Neuronal stem cell (in vitro differentiated cells): ENCODE measurements around the gene RSRP1.

Experiments used
- DNase-seq: peaks from one replicate; pipeline ENCODE4 v3.0.0-alpha.2; 2013; ENCODE audit warnings: low spot score
- H2AFZ ChIP-seq: one replicate; pipeline ENCODE4 v1.6.1; 2013; ENCODE audit warnings: mild to moderate bottlenecking, low read length, inconsistent platforms
- H2AK5ac ChIP-seq: 2 replicates; pipeline ENCODE4 v1.6.1; 2013; ENCODE audit warnings: low read depth, mild to moderate bottlenecking, inconsistent platforms, low read length, moderate library complexity, mixed read lengths
- H2BK120ac ChIP-seq: 2 replicates; pipeline ENCODE4 v1.6.1; 2013; ENCODE audit warnings: low read depth, mild to moderate bottlenecking, inconsistent platforms, low read length, moderate library complexity, mixed read lengths
- H2BK12ac ChIP-seq: one replicate; pipeline ENCODE4 v1.6.1; 2013; ENCODE audit warnings: low read length, inconsistent platforms
- H2BK15ac ChIP-seq: 2 replicates; pipeline ENCODE4 v1.6.1; 2013; ENCODE audit warnings: mild to moderate bottlenecking, low read length, inconsistent platforms, mixed read lengths
- H2BK5ac ChIP-seq: one replicate; pipeline ENCODE4 v1.6.1; 2013; ENCODE audit warnings: inconsistent platforms, mild to moderate bottlenecking, low read length, moderate library complexity
- H3K14ac ChIP-seq: one replicate; pipeline ENCODE4 v1.6.1; 2013; ENCODE audit warnings: low read length, inconsistent platforms
- H3K18ac ChIP-seq: 2 replicates; pipeline ENCODE4 v1.6.1; 2013; ENCODE audit warnings: low read length, inconsistent platforms
- H3K23ac ChIP-seq: 2 replicates; pipeline ENCODE4 v1.6.1; 2013; ENCODE audit warnings: low read depth, mild to moderate bottlenecking, mixed read lengths, low read length, inconsistent platforms; ENCODE audit not compliant: poor library complexity
- H3K27ac ChIP-seq: replicated peaks from 3 replicates; pipeline ENCODE4 v1.5.1; 2013; ENCODE audit warnings: low read length, inconsistent platforms
- H3K27me3 ChIP-seq, 3 experiments: 2 replicates each; pipeline ENCODE4 v1.6.1; 2013; ENCODE audit warnings: low read length in 3 of 3, mild to moderate bottlenecking in 2 of 3, inconsistent platforms in 1 of 3, low read depth in 1 of 3, mixed read lengths in 1 of 3, moderate library complexity in 1 of 3; ENCODE audit not compliant: control insufficient read depth in 3 of 3, insufficient read depth in 3 of 3
- H3K36me3 ChIP-seq, 2 donors: replicated peaks in 1 of 2; 2 replicates each; pipeline ENCODE4 v1.6.1; 2013; ENCODE audit warnings: low read length in 2 of 2; ENCODE audit not compliant: control insufficient read depth in 2 of 2, insufficient read depth in 2 of 2
- H3K4ac ChIP-seq: 2 replicates; pipeline ENCODE4 v1.6.1; 2013; ENCODE audit warnings: inconsistent platforms, mild to moderate bottlenecking, low read length, moderate library complexity
- H3K4me1 ChIP-seq, 2 donors: 1 replicate in 1 of 2; 2 replicates in 1 of 2; pipeline ENCODE4 v1.6.1; 2013; ENCODE audit warnings: low read length in 2 of 2, low read depth in 1 of 2; ENCODE audit not compliant: control insufficient read depth in 2 of 2, insufficient read depth in 1 of 2
- H3K4me2 ChIP-seq: one replicate; pipeline ENCODE4 v1.6.1; 2013; ENCODE audit warnings: mild to moderate bottlenecking, low read length, inconsistent platforms; ENCODE audit not compliant: insufficient read depth, poor library complexity, severe bottlenecking
- H3K4me3 ChIP-seq, 2 donors: 2 replicates each; pipeline ENCODE4 v1.5.1; 2013; ENCODE audit warnings: low read length in 2 of 2, mild to moderate bottlenecking in 2 of 2, inconsistent platforms in 1 of 2, moderate library complexity in 1 of 2
- H3K79me1 ChIP-seq: one replicate; pipeline ENCODE4 v1.6.1; 2013; ENCODE audit warnings: low read depth, mild to moderate bottlenecking, inconsistent platforms, low read length, moderate library complexity
- H3K9ac ChIP-seq: one replicate; pipeline ENCODE4 v1.6.1; 2013; ENCODE audit warnings: mild to moderate bottlenecking, low read depth, low read length, inconsistent platforms; ENCODE audit not compliant: poor library complexity
- H3K9me3 ChIP-seq, 2 donors: replicated peaks in 1 of 2; 2 replicates each; pipeline versions ENCODE3 to v1.6.1; 2013; ENCODE audit warnings: low read length in 2 of 2, mild to moderate bottlenecking in 2 of 2, inconsistent platforms in 1 of 2, low read depth in 1 of 2, mixed read lengths in 1 of 2, moderate library complexity in 1 of 2; ENCODE audit not compliant: control insufficient read depth in 2 of 2, insufficient read depth in 1 of 2
- H4K8ac ChIP-seq: one replicate; pipeline ENCODE4 v1.6.1; 2013; ENCODE audit warnings: low read depth, mild to moderate bottlenecking, inconsistent platforms, low read length, moderate library complexity
- H4K91ac ChIP-seq: one replicate; pipeline ENCODE4 v1.6.1; 2013; ENCODE audit warnings: low read length, low read depth, mild to moderate bottlenecking, inconsistent platforms; ENCODE audit not compliant: poor library complexity
- WGBS, 2 donors: extraction: QIAGEN DNeasy Blood & Tissue Kit; methylation state at CpG; one replicate each; pipeline ENCODE4 v1.1.7; 2013; ENCODE audit warnings: missing lambda C conversion rate in 2 of 2, mixed read lengths in 1 of 2; ENCODE audit not compliant: insufficient read length in 2 of 2, insufficient replicate concordance in 1 of 2; ENCODE audit errors: extremely low coverage in 2 of 2; 5-methylcytosine and 5-hydroxymethylcytosine counted together

Gene RSRP1

DNA sequence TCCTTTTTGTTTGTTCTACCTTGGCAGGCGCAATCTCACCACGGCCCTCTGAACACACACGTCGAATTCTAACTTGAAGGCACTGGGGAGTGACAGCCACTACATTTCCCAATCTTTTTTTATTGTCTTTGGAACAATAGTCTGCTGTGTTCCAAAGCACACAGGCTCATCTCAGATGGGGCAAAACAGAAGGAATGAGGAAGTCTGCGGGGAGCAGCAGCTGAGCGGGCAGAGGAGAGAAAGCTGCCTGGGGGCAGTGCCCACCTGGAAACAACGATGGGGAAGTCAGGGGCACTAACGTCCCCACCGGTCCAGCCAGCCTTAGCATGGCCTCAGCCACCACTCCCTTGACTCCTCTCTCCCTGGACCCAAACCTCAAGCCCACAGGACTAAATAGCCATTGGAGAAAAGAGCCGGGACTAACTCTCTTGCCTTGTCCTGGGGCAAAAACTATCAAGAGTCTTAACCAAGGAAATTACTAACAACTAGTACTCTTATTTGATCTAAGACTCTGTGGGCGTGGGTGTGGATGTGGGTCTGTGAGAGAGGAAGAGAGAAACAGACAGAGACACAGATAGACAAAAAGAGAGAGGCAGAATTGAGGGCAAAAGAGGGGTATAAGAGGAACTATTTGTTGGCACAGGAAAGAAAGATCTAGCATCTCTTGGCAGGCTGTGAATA, 49.1 kb downstream of the RSRP1 start:
- no peak overlapping the region for H4K8ac ChIP-seq
- no peak overlapping the region for H4K91ac ChIP-seq
- H3K4me3 ChIP-seq: no peak overlapping the region
- H3K36me3 ChIP-seq: no peaks in the 10 kb centered on the region
- H3K4me2 ChIP-seq: no peak overlapping the region
- H2BK12ac ChIP-seq: no peak overlapping the region
- no peak overlapping the region for H2AK5ac ChIP-seq
- H3K14ac ChIP-seq: no peak overlapping the region
- H2AFZ ChIP-seq: no peak overlapping the region
- no peaks in the 10 kb centered on the region for H3K79me1 ChIP-seq
- DNase-seq: no peak
- no CpG with 5 or more reads among the region's 11 CpGs for WGBS, 2 donors
- H3K4me1 ChIP-seq: peaks cover 7 to 18% of the 10 kb centered on the region in 2 donors
- no peak overlapping the region for H3K18ac ChIP-seq
- no peak overlapping the region for H2BK120ac ChIP-seq
- peaks cover 0 to 39% (median 0%) of the 10 kb centered on the region in 3 experiments for H3K27me3 ChIP-seq
- peaks cover 0 to 2% of the 10 kb centered on the region in 2 donors for H3K9me3 ChIP-seq
- no peak overlapping the region for H2BK5ac ChIP-seq
- H3K4ac ChIP-seq: no peak overlapping the region
- no peak overlapping the region for H3K23ac ChIP-seq
- no peak overlapping the region for H3K9ac ChIP-seq
- H2BK15ac ChIP-seq: no peak overlapping the region
- no peak overlapping the region for H3K27ac ChIP-seq

DNA sequence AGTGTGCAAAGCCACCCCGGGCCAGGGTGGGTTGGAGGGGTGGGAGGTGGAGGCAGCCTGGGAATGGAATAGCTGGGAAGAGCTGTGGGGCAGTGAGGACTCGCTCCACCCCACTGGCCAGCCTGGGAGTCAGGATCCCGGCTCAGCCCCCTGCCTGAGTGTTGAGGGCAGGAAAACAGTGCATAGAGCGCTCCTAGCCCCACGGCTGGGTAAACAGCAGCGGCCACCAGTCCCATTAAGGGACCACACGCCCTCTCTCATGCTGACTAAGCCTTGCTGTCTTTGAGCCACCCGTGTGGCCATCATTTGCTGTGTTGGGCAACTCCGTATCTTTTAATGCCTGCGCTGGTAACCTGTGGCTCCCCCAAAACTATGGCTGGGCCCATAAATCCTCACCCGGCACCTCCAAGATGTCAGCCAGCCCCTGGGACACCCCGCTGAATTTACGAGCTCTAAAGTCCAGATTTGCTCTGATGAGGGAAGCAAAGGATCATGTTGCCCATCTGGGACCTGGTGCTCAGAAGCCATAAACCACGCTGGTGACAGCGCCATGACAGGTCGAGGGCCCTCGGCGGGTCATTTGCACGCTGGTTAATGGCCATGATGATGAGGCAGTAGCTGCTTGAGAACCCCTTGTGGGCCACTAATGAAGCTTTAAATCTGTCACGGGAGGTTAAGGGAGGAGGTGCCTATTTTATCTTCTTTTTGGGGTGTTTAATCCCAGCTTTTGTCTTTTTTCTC, 49.8 kb downstream of the RSRP1 start:
- Histone ChIP-seq H3K18ac (no peak overlapping the region), H2AFZ (no peak overlapping the region), H3K14ac (no peak overlapping the region), H3K79me1 (no peaks in the 10 kb centered on the region), H3K4ac (no peak overlapping the region), H2BK120ac (no peak overlapping the region), H3K27me3 (peaks cover 0 to 34% (median 0%) of the 10 kb centered on the region in 3 experiments), H4K8ac (no peak overlapping the region), H2AK5ac (peak overlapping the region; percentile 59), H3K4me3 (no peak overlapping the region), H3K27ac (no peak overlapping the region), H2BK12ac (no peak overlapping the region), H3K36me3 (no peaks in the 10 kb centered on the region), H3K9ac (no peak overlapping the region), H3K4me1 (peaks cover 7 to 18% of the 10 kb centered on the region in 2 donors), H2BK5ac (no peak overlapping the region), H3K9me3 (peaks cover 0 to 2% of the 10 kb centered on the region in 2 donors), H3K4me2 (no peak overlapping the region), H4K91ac (no peak overlapping the region), H2BK15ac (peak overlapping the region; percentile 19), H3K23ac (no peak overlapping the region)
- no peak for DNase-seq
- no CpG with 5 or more reads among the region's 20 CpGs for WGBS, 2 donors

- no peak overlapping the region for H2AK5ac ChIP-seq
- DNase-seq: no peak
- no CpG with 5 or more reads among the region's 7 CpGs for WGBS, 2 donors
- H2AFZ ChIP-seq: no peak overlapping the region
- no peak overlapping the region for H3K27ac ChIP-seq
- H3K4me3 ChIP-seq: no peak overlapping the region
- no peak overlapping the region for H4K91ac ChIP-seq
- no peak overlapping the region for H4K8ac ChIP-seq
- H3K9ac ChIP-seq: no peak overlapping the region
- H3K23ac ChIP-seq: no peak overlapping the region
- H2BK12ac ChIP-seq: no peak overlapping the region
- no peak overlapping the region for H3K4me2 ChIP-seq
- peaks cover 0 to 32% (median 0%) of the 10 kb centered on the region in 3 experiments for H3K27me3 ChIP-seq
- no peak overlapping the region for H3K4ac ChIP-seq
- H2BK120ac ChIP-seq: no peak overlapping the region
- no peak overlapping the region for H3K14ac ChIP-seq
- H3K18ac ChIP-seq: no peak overlapping the region
- peaks cover 7 to 18% of the 10 kb centered on the region in 2 donors for H3K4me1 ChIP-seq
- H2BK5ac ChIP-seq: no peak overlapping the region
- H3K36me3 ChIP-seq: no peaks in the 10 kb centered on the region
- no peaks in the 10 kb centered on the region for H3K79me1 ChIP-seq
- H3K9me3 ChIP-seq: peaks cover 0 to 2% of the 10 kb centered on the region in 2 donors
- H2BK15ac ChIP-seq: no peak overlapping the region
Measured at GRCh38 chr1:25196830-25197229, 50.4 kb downstream of the RSRP1 start.

GRCh38 chr1:25195835-25196234, 51.4 kb downstream of the RSRP1 start:
- H3K27me3 ChIP-seq: peaks cover 0 to 22% (median 0%) of the 10 kb centered on the region in 3 experiments
- no peak overlapping the region for H3K27ac ChIP-seq
- H4K8ac ChIP-seq: no peak overlapping the region
- no peaks in the 10 kb centered on the region for H3K79me1 ChIP-seq
- H2BK5ac ChIP-seq: no peak overlapping the region
- peaks cover 7 to 18% of the 10 kb centered on the region in 2 donors for H3K4me1 ChIP-seq
- H3K14ac ChIP-seq: no peak overlapping the region
- peak overlapping the region; percentile 40 for H2AK5ac ChIP-seq
- no peak overlapping the region for H3K4me3 ChIP-seq
- no peak overlapping the region for H3K9ac ChIP-seq
- H2BK12ac ChIP-seq: no peak overlapping the region
- H3K23ac ChIP-seq: no peak overlapping the region
- H3K36me3 ChIP-seq: no peaks in the 10 kb centered on the region
- H3K4ac ChIP-seq: no peak overlapping the region
- no peak overlapping the region for H2BK120ac ChIP-seq
- H2AFZ ChIP-seq: no peak overlapping the region
- no peak overlapping the region for H3K18ac ChIP-seq
- peaks cover 0 to 2% of the 10 kb centered on the region in 2 donors for H3K9me3 ChIP-seq
- H4K91ac ChIP-seq: peak overlapping the region; percentile 60
- DNase-seq: no peak
- no peak overlapping the region for H3K4me2 ChIP-seq
- H2BK15ac ChIP-seq: no peak overlapping the region
- WGBS, 2 donors: no CpG with 5 or more reads among the region's 6 CpGs
